ENCODE measurements around the gene PCBP2. TPM values are rescaled to one million over a fixed set of nuclear protein-coding genes. Genes with fewer than 3 reads are reported as not detected.

Gene PCBP2
- total RNA-seq, 4 donors from 2014 or later: 622 to 768 (median 702) TPM

GRCh38 chr12:53465679-53466078 lies 13.8 kb downstream of the PCBP2 start:
- no peak for TF ChIP-seq CTCF (IDR thresholded peaks at IDR 0.05; ENCODE audit: low read depth)

- TF ChIP-seq CTCF (IDR thresholded peaks at IDR 0.05; ENCODE audit: low read depth): no peak
These were observed 14.7 kb downstream of the PCBP2 start for GRCh38 chr12:53466640-53467039.

GRCh38 chr12:53467082-53467481 lies 15.2 kb downstream of the PCBP2 start:
- no peak for TF ChIP-seq CTCF (IDR thresholded peaks at IDR 0.05; ENCODE audit: low read depth)

- TF ChIP-seq CTCF (IDR thresholded peaks at IDR 0.05; ENCODE audit: low read depth): no peak
These were observed 16.0 kb downstream of the PCBP2 start for GRCh38 chr12:53467880-53468279.

- no peak for TF ChIP-seq CTCF (IDR thresholded peaks at IDR 0.05; ENCODE audit: low read depth)
These were observed 16.4 kb downstream of the PCBP2 start for GRCh38 chr12:53468282-53468681.

- TF ChIP-seq CTCF (IDR thresholded peaks at IDR 0.05; ENCODE audit: low read depth): no peak
These were observed 20.2 kb downstream of the PCBP2 start for GRCh38 chr12:53472056-53472582.

- TF ChIP-seq CTCF (IDR thresholded peaks at IDR 0.05; ENCODE audit: low read depth): no peak
These were observed 22.2 kb downstream of the PCBP2 start for GRCh38 chr12:53474077-53474476.

Data from subcutaneous adipose tissue (tissue), 4 donors.